MCF 10A (cell line): ENCODE measurements around the gene SMAD9. TPM values are rescaled to one million over a fixed set of nuclear protein-coding genes. Genes with fewer than 3 reads are reported as not detected.

Experiments used
- BruUV-seq: library from RNA; stranded (reverse); fragments of 400-500 nt; replicated peaks from 2 replicates; lab custom pipeline; 2021; lab: Mats Ljungman, UMichigan
- CTCF ChIA-PET: fragments of 300-600 bp; sonication (Branson Sonifier 250); formaldehyde crosslinking; extraction: SDS; loops from one replicate; lab custom pipeline; 2021; ENCODE audit warnings: antibody characterized with exemption, inconsistent platforms; lab: Yijun Ruan, JAX
- POLR2A ChIA-PET: fragments of 300-600, 350-650 bp; sonication (Branson Sonifier 250); formaldehyde crosslinking; extraction: SDS; loops from one replicate; lab custom pipeline; 2020; ENCODE audit warnings: antibody characterized with exemption, inconsistent platforms; lab: Yijun Ruan, JAX
- DNase-seq: peaks from one replicate; pipeline ENCODE4 v3.0.0-alpha.2; 2018; ENCODE audit not compliant: unreplicated experiment
- H3K27ac Mint-ChIP-seq: one replicate; pipeline ENCODE4 v1.8.0; 2022; ENCODE audit warnings: mild to moderate bottlenecking, low read depth, mixed read lengths; ENCODE audit not compliant: unreplicated experiment
- H3K27me3 Mint-ChIP-seq: one replicate; pipeline ENCODE4 v1.8.0; 2022; ENCODE audit warnings: mixed read lengths; ENCODE audit not compliant: insufficient read depth, unreplicated experiment
- H3K36me3 Mint-ChIP-seq: one replicate; pipeline ENCODE4 v1.8.0; 2022; ENCODE audit warnings: mild to moderate bottlenecking, moderate library complexity, mixed read lengths; ENCODE audit not compliant: insufficient read depth, unreplicated experiment
- H3K4me1 Mint-ChIP-seq: one replicate; pipeline ENCODE4 v1.8.0; 2022; ENCODE audit warnings: mixed read lengths; ENCODE audit not compliant: insufficient read depth, unreplicated experiment
- H3K4me3 Mint-ChIP-seq: one replicate; pipeline ENCODE4 v1.8.0; 2022; ENCODE audit warnings: mild to moderate bottlenecking, moderate library complexity, mixed read lengths; ENCODE audit not compliant: unreplicated experiment
- H3K9me3 Mint-ChIP-seq: one replicate; pipeline ENCODE4 v1.8.0; 2022; ENCODE audit warnings: mixed read lengths; ENCODE audit not compliant: unreplicated experiment
- CTCF ChIP-seq: fragments of 200-600 bp; IDR thresholded peaks from one replicate; pipeline ENCODE4 v1.8.0; 2022; ENCODE audit warnings: antibody characterized with exemption, mild to moderate bottlenecking; ENCODE audit not compliant: unreplicated experiment
- intact Hi-C: fragments of 100-400 bp; cut with micrococcal nuclease; formaldehyde crosslinking; loops from 2 replicates; pipeline ENCODE4 v1.14.1; 2022
- total RNA-seq: library from RNA; stranded (reverse); gene quantifications from 2 replicates; pipeline ENCODE4 v1.2.3, GENCODE V29; 2022

Gene SMAD9
- total RNA-seq, 1 experiment from 2014 or later: 1.6 TPM

- BruUV-seq: no TSS peak
- H3K27me3 Mint-ChIP-seq: no peaks in the 10 kb centered on the region
- intact Hi-C loops: no loop called here
- no peak for DNase-seq
- no peaks in the 10 kb centered on the region for H3K4me1 Mint-ChIP-seq
- peaks cover 6% of the 10 kb centered on the region for H3K36me3 Mint-ChIP-seq
- H3K4me3 Mint-ChIP-seq: no peak overlapping the region
- POLR2A ChIA-PET: no interaction called here
- H3K9me3 Mint-ChIP-seq: no peaks in the 10 kb centered on the region
- H3K27ac Mint-ChIP-seq: no peak overlapping the region
- CTCF ChIA-PET: no interaction called here
- TF ChIP-seq CTCF: no peak
These were observed 80.1 kb downstream of the SMAD9 start for GRCh38 chr13:36839981-36840380.

GRCh38 chr13:36839281-36839680, 80.8 kb downstream of the SMAD9 start:
- H3K9me3 Mint-ChIP-seq: no peaks in the 10 kb centered on the region
- no peak overlapping the region for H3K4me3 Mint-ChIP-seq
- no peaks in the 10 kb centered on the region for H3K27me3 Mint-ChIP-seq
- no peak for TF ChIP-seq CTCF
- POLR2A ChIA-PET: no interaction called here
- H3K4me1 Mint-ChIP-seq: no peaks in the 10 kb centered on the region
- BruUV-seq: no TSS peak
- no peak overlapping the region for H3K27ac Mint-ChIP-seq
- CTCF ChIA-PET: no interaction called here
- intact Hi-C loops: no loop called here
- DNase-seq: no peak
- peaks cover 6% of the 10 kb centered on the region for H3K36me3 Mint-ChIP-seq

- BruUV-seq: no TSS peak
- DNase-seq: no peak
- TF ChIP-seq CTCF: no peak
- no peaks in the 10 kb centered on the region for H3K4me1 Mint-ChIP-seq
- intact Hi-C loops: no loop called here
- CTCF ChIA-PET: interaction anchor here (0.8 to 0.9 kb wide), 2 partner anchors 11 to 417 kb away, joined by 3 read pairs; no protein-coding TSS in a partner anchor
- H3K9me3 Mint-ChIP-seq: no peaks in the 10 kb centered on the region
- no peak overlapping the region for H3K4me3 Mint-ChIP-seq
- peaks cover 6% of the 10 kb centered on the region for H3K36me3 Mint-ChIP-seq
- H3K27ac Mint-ChIP-seq: no peak overlapping the region
- no peaks in the 10 kb centered on the region for H3K27me3 Mint-ChIP-seq
- POLR2A ChIA-PET: interaction anchor here (1.0 kb wide), 1 partner anchor 162 kb away, joined by 3 read pairs; no protein-coding TSS in a partner anchor
These were observed 82.5 kb downstream of the SMAD9 start for GRCh38 chr13:36837354-36838092.

GRCh38 chr13:36834299-36834698, 85.7 kb downstream of the SMAD9 start:
- no peaks in the 10 kb centered on the region for H3K27me3 Mint-ChIP-seq
- ChIA-PET POLR2A (interaction anchor here (0.6 kb wide), 1 partner anchor 354 kb away, joined by 3 read pairs; no protein-coding TSS in a partner anchor), CTCF (interaction anchor here (0.6 to 0.7 kb wide), 2 partner anchors 139 to 147 kb away, joined by 3 read pairs; no protein-coding TSS in a partner anchor)
- no peak for TF ChIP-seq CTCF
- BruUV-seq: no TSS peak
- no peak for DNase-seq
- no peaks in the 10 kb centered on the region for H3K9me3 Mint-ChIP-seq
- H3K36me3 Mint-ChIP-seq: peaks cover 12% of the 10 kb centered on the region
- no peaks in the 10 kb centered on the region for H3K4me1 Mint-ChIP-seq
- H3K4me3 Mint-ChIP-seq: no peak overlapping the region
- intact Hi-C loops: no loop called here
- no peak overlapping the region for H3K27ac Mint-ChIP-seq
